ENCODE data around the gene TCEAL7. TPM values are rescaled to one million over a fixed set of nuclear protein-coding genes. Genes with fewer than 3 reads are reported as not detected.

The TCEAL7 gene
- total RNA-seq, 1 donor from 2014 or later = 16.4 TPM

- no peaks in the 10 kb centered on the region for H3K4me1 Mint-ChIP-seq (ENCODE audit: unreplicated experiment)
- no peak for TF ChIP-seq CTCF (conservative IDR thresholded peaks at IDR 0.05)
- H3K36me3 Mint-ChIP-seq = no peaks in the 10 kb centered on the region
- H3K27me3 Mint-ChIP-seq = no peaks in the 10 kb centered on the region
- no peak overlapping the region for H3K27ac Mint-ChIP-seq
- DNase-seq (ENCODE audit: extremely low spot score, unreplicated experiment) = no peak
- peaks cover 5% of the 10 kb centered on the region for H3K9me3 Mint-ChIP-seq
- no peak overlapping the region for H3K4me3 Mint-ChIP-seq
Measured at GRCh38 chrX:103369479-103369878, 39.4 kb downstream of the TCEAL7 start.

- Mint-ChIP-seq H3K27me3 (no peaks in the 10 kb centered on the region), H3K4me1 (ENCODE audit: unreplicated experiment) (no peaks in the 10 kb centered on the region), H3K4me3 (no peak overlapping the region), H3K36me3 (no peaks in the 10 kb centered on the region), H3K27ac (no peak overlapping the region), H3K9me3 (no peaks in the 10 kb centered on the region)
- TF ChIP-seq CTCF (conservative IDR thresholded peaks at IDR 0.05) = no peak
- DNase-seq (ENCODE audit: extremely low spot score, unreplicated experiment) = no peak
Measured at GRCh38 chrX:103372886-103373285, 42.8 kb downstream of the TCEAL7 start.

- H3K36me3 Mint-ChIP-seq = peaks cover under 1% of the 10 kb centered on the region
- H3K27ac Mint-ChIP-seq = no peak overlapping the region
- H3K27me3 Mint-ChIP-seq = no peaks in the 10 kb centered on the region
- no peak for TF ChIP-seq CTCF (conservative IDR thresholded peaks at IDR 0.05)
- no peaks in the 10 kb centered on the region for H3K9me3 Mint-ChIP-seq
- DNase-seq (ENCODE audit: extremely low spot score, unreplicated experiment) = no peak
- H3K4me3 Mint-ChIP-seq = no peak overlapping the region
- no peaks in the 10 kb centered on the region for H3K4me1 Mint-ChIP-seq (ENCODE audit: unreplicated experiment)
Measured at GRCh38 chrX:103373581-103373980, 43.5 kb downstream of the TCEAL7 start.

GRCh38 chrX:103376118-103376978 is 46.3 kb downstream of the TCEAL7 start, which contains the start of gene BEX3:
Gene BEX3 (plus strand): TSS chrX:103376538. CDS start chrX:103377522, 984 bp downstream.
- Mint-ChIP-seq H3K27me3 (no peaks in the 10 kb centered on the region), H3K27ac (peak within 1 kb of the TSS; percentile 91), H3K4me3 (peak within 1 kb of the TSS; percentile 92), H3K36me3 (peaks cover 5% of the 10 kb centered on the region), H3K9me3 (no peaks in the 10 kb centered on the region), H3K4me1 (ENCODE audit: unreplicated experiment) (no peaks in the 10 kb centered on the region)
- DNase-seq (ENCODE audit: extremely low spot score, unreplicated experiment) = peak; percentile 80
- no peak for TF ChIP-seq CTCF (conservative IDR thresholded peaks at IDR 0.05)

GRCh38 chrX:103376979-103377324 is 46.9 kb downstream of the TCEAL7 start:
- peak; percentile 70 for DNase-seq (ENCODE audit: extremely low spot score, unreplicated experiment)
- no peaks in the 10 kb centered on the region for H3K4me1 Mint-ChIP-seq (ENCODE audit: unreplicated experiment)
- peak overlapping the region; percentile 90 for H3K4me3 Mint-ChIP-seq
- no peaks in the 10 kb centered on the region for H3K27me3 Mint-ChIP-seq
- peaks cover 5% of the 10 kb centered on the region for H3K36me3 Mint-ChIP-seq
- no peak for TF ChIP-seq CTCF (conservative IDR thresholded peaks at IDR 0.05)
- no peaks in the 10 kb centered on the region for H3K9me3 Mint-ChIP-seq
- peak overlapping the region; percentile 87 for H3K27ac Mint-ChIP-seq

All from type B pancreatic cell (in vitro differentiated cells).